Keratinocyte (primary cell): ENCODE data around the gene SETDB1.

Source experiments
- EZH2 ChIP-seq: IDR thresholded peaks from one replicate; pipeline ENCODE4 v1.6.1; 2012; ENCODE audit warnings: inconsistent platforms, mild to moderate bottlenecking, low read length, moderate library complexity
- TF ChIP-seq, protein P1 (sequence below), 3 experiments: IDR thresholded peaks in 1 of 3; conservative IDR thresholded peaks in 1 of 3; optimal IDR thresholded peaks in 1 of 3; 2 replicates in 2 of 3; 3 replicates in 1 of 3; pipeline versions ENCODE3 to v1.5.1; 2011; ENCODE audit warnings: low read length in 3 of 3, mild to moderate bottlenecking in 3 of 3, moderate library complexity in 2 of 3, control low read depth in 1 of 3, inconsistent platforms in 1 of 3; ENCODE audit not compliant: insufficient read depth in 2 of 3; ENCODE audit errors: extremely low read depth in 1 of 3

DNA sequence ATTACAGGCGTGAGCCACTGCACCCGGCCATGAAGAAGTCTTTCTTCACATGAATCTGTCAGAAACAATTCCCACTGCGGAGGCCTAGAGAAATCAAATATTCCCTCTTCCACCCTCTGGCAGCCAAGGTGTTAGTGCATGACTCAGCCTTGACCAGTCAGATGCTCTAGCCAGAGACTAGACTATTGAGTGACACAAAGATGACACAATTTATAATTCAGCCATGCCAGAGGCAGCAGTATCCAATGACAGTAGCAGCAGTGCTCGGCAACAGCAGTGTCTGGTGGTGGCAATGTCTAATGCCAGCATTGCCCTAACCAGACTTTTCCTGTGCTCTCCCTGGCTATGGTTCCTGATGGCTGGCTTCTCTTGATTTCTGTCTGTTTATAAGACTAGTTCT is 30.5 kb upstream of the SETDB1 start:
- TF ChIP-seq, protein P1, sequence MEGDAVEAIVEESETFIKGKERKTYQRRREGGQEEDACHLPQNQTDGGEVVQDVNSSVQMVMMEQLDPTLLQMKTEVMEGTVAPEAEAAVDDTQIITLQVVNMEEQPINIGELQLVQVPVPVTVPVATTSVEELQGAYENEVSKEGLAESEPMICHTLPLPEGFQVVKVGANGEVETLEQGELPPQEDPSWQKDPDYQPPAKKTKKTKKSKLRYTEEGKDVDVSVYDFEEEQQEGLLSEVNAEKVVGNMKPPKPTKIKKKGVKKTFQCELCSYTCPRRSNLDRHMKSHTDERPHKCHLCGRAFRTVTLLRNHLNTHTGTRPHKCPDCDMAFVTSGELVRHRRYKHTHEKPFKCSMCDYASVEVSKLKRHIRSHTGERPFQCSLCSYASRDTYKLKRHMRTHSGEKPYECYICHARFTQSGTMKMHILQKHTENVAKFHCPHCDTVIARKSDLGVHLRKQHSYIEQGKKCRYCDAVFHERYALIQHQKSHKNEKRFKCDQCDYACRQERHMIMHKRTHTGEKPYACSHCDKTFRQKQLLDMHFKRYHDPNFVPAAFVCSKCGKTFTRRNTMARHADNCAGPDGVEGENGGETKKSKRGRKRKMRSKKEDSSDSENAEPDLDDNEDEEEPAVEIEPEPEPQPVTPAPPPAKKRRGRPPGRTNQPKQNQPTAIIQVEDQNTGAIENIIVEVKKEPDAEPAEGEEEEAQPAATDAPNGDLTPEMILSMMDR (optimal IDR thresholded peaks at IDR 0.05 in 1 of 3, IDR thresholded peaks at IDR 0.05 in 1 of 3, conservative IDR thresholded peaks at IDR 0.05 in 1 of 3; ENCODE audit: extremely low read depth in 1 of 3, insufficient read depth in 2 of 3, low read length in 3 of 3), result no peak
- no peak for TF ChIP-seq EZH2
